Kidney epithelial cell (primary cell): Measurements from ENCODE around the gene NAALAD2. TPM values are rescaled to one million over a fixed set of nuclear protein-coding genes. Genes with fewer than 3 reads are reported as not detected.

Experiments
- DNase-seq: peaks from one replicate; pipeline ENCODE4 v3.0.0-alpha.2; 2010; ENCODE audit warnings: low read depth
- H3K27me3 ChIP-seq: 2 replicates; pipeline ENCODE4 v1.6.0; 2011; ENCODE audit warnings: low read length; ENCODE audit not compliant: control insufficient read depth, insufficient read depth
- H3K36me3 ChIP-seq: 2 replicates; pipeline ENCODE4 v1.5.1; 2011; ENCODE audit warnings: low read length; ENCODE audit not compliant: control insufficient read depth, insufficient read depth
- H3K4me3 ChIP-seq: 2 replicates; pipeline ENCODE4 v1.5.1; 2011; ENCODE audit warnings: low read depth, mild to moderate bottlenecking, control low read depth, low read length
- CTCF ChIP-seq: IDR thresholded peaks from 2 replicates; pipeline ENCODE4 v1.5.1; 2011; ENCODE audit warnings: mild to moderate bottlenecking, moderate library complexity, low read length, control low read depth, inconsistent platforms; ENCODE audit not compliant: insufficient read depth, poor library complexity, severe bottlenecking
- total RNA-seq: library from RNA; depleted of rRNA; stranded (reverse); fragments of >200 nt; gene quantifications from 2 replicates; pipeline ENCODE4 v1.2.3, GENCODE V29; 2015

The NAALAD2 gene
- total RNA-seq, 1 donor from 2014 or later: 0.88 TPM

- no peaks in the 10 kb centered on the region for H3K36me3 ChIP-seq
- no peak overlapping the region for H3K4me3 ChIP-seq
- DNase-seq: no peak
- no peaks in the 10 kb centered on the region for H3K27me3 ChIP-seq
- TF ChIP-seq CTCF: no peak
These were observed 34.1 kb downstream of the NAALAD2 start for GRCh38 chr11:90168571-90168970.

GRCh38 chr11:90171359-90171758, 36.9 kb downstream of the NAALAD2 start:
- no peak for TF ChIP-seq CTCF
- Histone ChIP-seq H3K36me3 (no peaks in the 10 kb centered on the region), H3K27me3 (no peaks in the 10 kb centered on the region), H3K4me3 (no peak overlapping the region)
- no peak for DNase-seq

GRCh38 chr11:90176069-90176468, 41.6 kb downstream of the NAALAD2 start:
- no peak for DNase-seq
- no peak for TF ChIP-seq CTCF
- no peaks in the 10 kb centered on the region for H3K27me3 ChIP-seq
- H3K36me3 ChIP-seq: no peaks in the 10 kb centered on the region
- no peak overlapping the region for H3K4me3 ChIP-seq

- no peak for DNase-seq
- Histone ChIP-seq H3K27me3 (no peaks in the 10 kb centered on the region), H3K36me3 (no peaks in the 10 kb centered on the region), H3K4me3 (no peak overlapping the region)
- no peak for TF ChIP-seq CTCF
These were observed 44.3 kb downstream of the NAALAD2 start for GRCh38 chr11:90178751-90179150.

GRCh38 chr11:90179923-90180322, 45.5 kb downstream of the NAALAD2 start:
- DNase-seq: no peak
- no peaks in the 10 kb centered on the region for H3K27me3 ChIP-seq
- no peaks in the 10 kb centered on the region for H3K36me3 ChIP-seq
- TF ChIP-seq CTCF: no peak
- no peak overlapping the region for H3K4me3 ChIP-seq

GRCh38 chr11:90187839-90188238, 53.4 kb downstream of the NAALAD2 start:
- TF ChIP-seq CTCF: no peak
- DNase-seq: no peak
- Histone ChIP-seq H3K27me3 (no peaks in the 10 kb centered on the region), H3K4me3 (no peak overlapping the region), H3K36me3 (no peaks in the 10 kb centered on the region)
